Calu3 (cell line): ENCODE results near the gene PEAK3. TPM values are rescaled to one million over a fixed set of nuclear protein-coding genes. Genes with fewer than 3 reads are reported as not detected.

ENCODE experiments used
- BruUV-seq: library from RNA; stranded (reverse); fragments of 400-500 nt; replicated peaks from 2 replicates; lab custom pipeline; 2021; lab: Mats Ljungman, UMichigan
- CTCF ChIA-PET: fragments of 300-600 bp; sonication (Branson Sonifier 250); formaldehyde crosslinking; loops from one replicate; lab custom pipeline; 2022; ENCODE audit warnings: antibody characterized with exemption; lab: Charles Lee
- DNase-seq: peaks from one replicate; pipeline ENCODE4 v3.0.0; 2022
- H3K27ac Mint-ChIP-seq: one replicate; pipeline ENCODE4 v1.8.0; 2022; ENCODE audit warnings: mixed read lengths; ENCODE audit not compliant: unreplicated experiment
- H3K27me3 Mint-ChIP-seq: one replicate; pipeline ENCODE4 v1.8.0; 2022; ENCODE audit warnings: mixed read lengths; ENCODE audit not compliant: unreplicated experiment
- H3K36me3 Mint-ChIP-seq: one replicate; pipeline ENCODE4 v1.8.0; 2022; ENCODE audit warnings: mild to moderate bottlenecking, moderate library complexity, mixed read lengths; ENCODE audit not compliant: insufficient read depth, unreplicated experiment
- H3K4me1 Mint-ChIP-seq: one replicate; pipeline ENCODE4 v1.8.0; 2022; ENCODE audit warnings: mild to moderate bottlenecking, low read depth, mixed read lengths; ENCODE audit not compliant: unreplicated experiment
- H3K4me3 Mint-ChIP-seq: one replicate; pipeline ENCODE4 v1.8.0; 2022; ENCODE audit warnings: mild to moderate bottlenecking, low read depth, moderate library complexity, mixed read lengths; ENCODE audit not compliant: unreplicated experiment
- H3K9me3 Mint-ChIP-seq: one replicate; pipeline ENCODE4 v1.8.0; 2022; ENCODE audit warnings: low read depth, mixed read lengths; ENCODE audit not compliant: unreplicated experiment
- intact Hi-C: fragments of 100-400 bp; cut with micrococcal nuclease; formaldehyde crosslinking; loops from one replicate; pipeline ENCODE4 v1.10.0; 2022; ENCODE audit not compliant: unreplicated experiment
- total RNA-seq: library from RNA; stranded (reverse); gene quantifications from 2 replicates; pipeline ENCODE4 v1.2.3, GENCODE V29; 2022
- TF ChIP-seq, protein P1 (sequence below): fragments of 200-600 bp; IDR thresholded peaks from one replicate; pipeline ENCODE4 v1.8.0; 2022; ENCODE audit warnings: antibody characterized with exemption; ENCODE audit not compliant: unreplicated experiment

The PEAK3 gene
- total RNA-seq, 1 experiment from 2014 or later, result not detected

DNA sequence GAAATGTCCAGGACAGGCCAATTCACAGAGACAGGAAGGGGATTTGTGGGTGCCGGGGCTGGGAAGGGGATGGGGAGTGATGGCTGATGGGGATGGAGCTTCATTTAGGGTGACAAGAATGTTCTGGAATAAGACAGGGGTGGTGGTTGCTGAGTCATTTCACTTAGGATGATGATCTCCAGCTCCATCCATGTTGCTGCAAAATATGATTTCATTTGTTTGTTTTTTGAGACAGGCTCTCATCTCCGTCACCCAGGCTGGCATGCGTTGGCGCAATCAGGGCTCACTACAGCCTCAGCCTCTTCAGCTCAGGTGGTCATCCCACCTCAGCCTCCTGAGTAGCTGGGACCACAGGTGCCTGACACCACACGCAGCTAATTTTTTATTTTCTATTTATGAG, 22.6 kb downstream of the PEAK3 start:
- intact Hi-C loops, result no loop called here
- Mint-ChIP-seq H3K27me3 (no peaks in the 10 kb centered on the region), H3K36me3 (no peaks in the 10 kb centered on the region), H3K4me3 (no peak overlapping the region), H3K27ac (no peak overlapping the region), H3K4me1 (no peaks in the 10 kb centered on the region), H3K9me3 (no peaks in the 10 kb centered on the region)
- BruUV-seq, result no TSS peak
- DNase-seq, result no peak
- CTCF ChIA-PET, result no interaction called here
- TF ChIP-seq, protein P1, sequence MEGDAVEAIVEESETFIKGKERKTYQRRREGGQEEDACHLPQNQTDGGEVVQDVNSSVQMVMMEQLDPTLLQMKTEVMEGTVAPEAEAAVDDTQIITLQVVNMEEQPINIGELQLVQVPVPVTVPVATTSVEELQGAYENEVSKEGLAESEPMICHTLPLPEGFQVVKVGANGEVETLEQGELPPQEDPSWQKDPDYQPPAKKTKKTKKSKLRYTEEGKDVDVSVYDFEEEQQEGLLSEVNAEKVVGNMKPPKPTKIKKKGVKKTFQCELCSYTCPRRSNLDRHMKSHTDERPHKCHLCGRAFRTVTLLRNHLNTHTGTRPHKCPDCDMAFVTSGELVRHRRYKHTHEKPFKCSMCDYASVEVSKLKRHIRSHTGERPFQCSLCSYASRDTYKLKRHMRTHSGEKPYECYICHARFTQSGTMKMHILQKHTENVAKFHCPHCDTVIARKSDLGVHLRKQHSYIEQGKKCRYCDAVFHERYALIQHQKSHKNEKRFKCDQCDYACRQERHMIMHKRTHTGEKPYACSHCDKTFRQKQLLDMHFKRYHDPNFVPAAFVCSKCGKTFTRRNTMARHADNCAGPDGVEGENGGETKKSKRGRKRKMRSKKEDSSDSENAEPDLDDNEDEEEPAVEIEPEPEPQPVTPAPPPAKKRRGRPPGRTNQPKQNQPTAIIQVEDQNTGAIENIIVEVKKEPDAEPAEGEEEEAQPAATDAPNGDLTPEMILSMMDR, result no peak

DNA sequence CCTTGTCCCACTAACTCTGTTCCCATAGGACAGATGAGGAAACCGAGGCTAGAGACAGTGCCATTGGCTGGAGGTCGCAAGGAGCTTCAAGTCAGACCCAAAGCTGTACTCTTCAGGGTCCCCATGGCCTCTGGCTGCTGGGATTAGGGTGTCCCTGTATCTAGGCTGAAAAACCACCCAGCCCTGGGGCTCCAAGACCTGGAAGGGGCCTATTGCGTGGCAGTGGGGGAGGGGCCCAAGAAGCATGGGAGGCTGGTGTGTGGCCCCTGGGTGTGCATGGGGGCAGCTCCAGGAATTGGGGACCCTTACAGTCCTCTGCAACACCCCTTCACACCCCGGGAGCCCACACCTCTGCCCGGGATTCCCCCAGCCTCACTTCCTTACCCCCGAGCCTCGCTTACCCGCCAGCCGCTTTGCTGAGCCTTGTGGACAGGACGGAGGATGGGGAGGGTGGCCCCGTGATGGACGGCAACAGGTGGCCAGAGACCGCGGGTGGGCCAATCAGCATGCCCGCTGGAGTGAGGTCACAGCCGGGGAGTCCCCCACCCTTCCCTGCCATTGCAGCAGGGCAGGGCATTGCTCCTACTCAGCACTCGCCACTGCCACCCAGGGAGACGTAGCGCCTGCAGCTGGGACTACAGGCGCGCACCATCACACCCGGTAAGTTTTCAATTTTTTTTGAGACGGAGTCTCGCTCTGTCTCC, 25.8 kb downstream of the PEAK3 start, which contains the start of gene JSRP1:
TSS of gene JSRP1 (minus strand) at position 436 of the 704 bp plus-strand sequence. CDS start 1,103 bp downstream, outside the sequence.
- Mint-ChIP-seq H3K27me3 (no peaks in the 10 kb centered on the region), H3K27ac (no peak within 1 kb of the TSS), H3K9me3 (no peaks in the 10 kb centered on the region), H3K4me1 (no peaks in the 10 kb centered on the region), H3K4me3 (no peak within 1 kb of the TSS), H3K36me3 (peaks cover 6% of the 10 kb centered on the region)
- BruUV-seq, result no TSS peak
- CTCF ChIA-PET, result no interaction called here
- TF ChIP-seq, protein P1, result no peak
- no peak for DNase-seq
- intact Hi-C loops, result no loop called here

DNA sequence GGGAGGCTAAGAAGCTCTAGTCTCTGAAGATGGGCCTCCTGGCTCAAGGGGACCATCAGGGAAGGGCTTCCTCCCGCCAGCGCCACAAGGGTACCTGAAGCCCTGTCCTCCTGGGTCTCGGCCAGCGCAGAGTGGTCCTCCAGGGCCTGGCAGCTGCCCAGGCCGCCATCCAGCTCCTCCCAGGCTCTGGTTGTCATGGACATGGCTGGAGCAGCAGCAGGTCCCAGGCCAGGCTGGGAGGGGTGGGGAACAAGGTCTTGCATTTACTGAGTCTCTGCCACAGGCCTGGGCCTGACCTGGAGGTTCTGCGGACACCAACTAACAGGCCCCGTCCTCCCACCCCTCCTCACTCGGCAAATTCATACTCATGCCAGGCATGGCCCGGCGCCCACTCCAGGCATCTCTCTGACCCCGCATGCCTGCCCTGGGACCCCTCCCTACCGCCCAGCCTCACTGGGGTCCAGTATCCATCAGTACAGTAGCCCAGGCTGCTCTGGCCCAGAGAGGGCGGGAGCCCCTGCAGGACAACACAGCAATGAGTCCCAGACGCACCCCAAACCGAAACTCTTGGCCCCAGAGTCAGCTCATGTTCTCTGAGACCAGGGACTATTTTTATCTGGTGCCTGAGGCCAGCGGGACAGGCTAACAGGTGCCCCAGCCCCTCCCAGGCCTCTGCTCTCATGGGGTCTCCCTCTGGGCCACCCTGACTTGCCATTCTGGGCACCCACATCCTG, 26.7 kb downstream of the PEAK3 start:
- Mint-ChIP-seq H3K4me1 (no peaks in the 10 kb centered on the region), H3K36me3 (peaks cover 9% of the 10 kb centered on the region), H3K9me3 (no peaks in the 10 kb centered on the region), H3K27ac (no peak overlapping the region), H3K4me3 (no peak overlapping the region), H3K27me3 (no peaks in the 10 kb centered on the region)
- intact Hi-C loops, result no loop called here
- no peak for DNase-seq
- CTCF ChIA-PET, result no interaction called here
- TF ChIP-seq, protein P1, result no peak
- BruUV-seq, result no TSS peak

DNA sequence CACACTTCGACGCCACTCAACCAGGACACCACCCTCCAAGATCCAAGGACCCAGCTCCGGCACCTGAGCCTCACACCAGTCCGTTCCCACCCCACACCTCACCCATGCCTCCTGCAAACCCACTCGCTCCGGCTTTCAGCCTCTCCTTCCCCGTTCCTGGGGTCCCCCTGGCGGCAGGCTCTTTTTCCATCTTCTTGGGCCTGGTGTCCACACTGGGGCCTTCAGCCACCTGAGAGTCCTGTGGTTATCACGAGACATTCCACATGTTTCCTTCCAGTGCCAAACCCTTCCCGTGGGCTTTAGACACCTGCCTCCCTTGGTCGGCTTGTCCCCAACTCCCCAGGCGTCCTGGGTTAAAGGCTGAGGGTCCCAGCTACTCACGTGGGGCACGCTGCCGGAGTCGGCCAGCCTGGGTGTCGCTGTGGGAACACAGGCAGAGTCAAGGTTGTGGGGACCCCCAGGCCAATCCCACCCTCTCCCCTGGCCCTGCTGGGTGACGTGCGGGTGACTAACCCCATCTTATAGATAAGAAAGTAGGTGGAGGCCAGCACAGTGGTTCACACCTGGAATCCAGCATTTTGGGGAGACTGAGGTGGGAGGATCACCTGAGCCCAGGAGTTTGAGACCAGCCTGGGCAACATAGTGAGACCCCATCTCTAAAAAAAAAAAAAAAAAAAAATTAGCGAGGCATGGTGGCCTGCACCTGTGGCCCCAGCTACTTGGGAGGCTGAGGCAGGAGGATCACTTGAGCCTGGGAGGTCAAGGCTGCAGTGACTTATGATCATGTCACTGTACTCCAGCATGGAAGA, 27.7 kb downstream of the PEAK3 start:
- CTCF ChIA-PET, result interaction anchor here (0.9 kb wide), 1 partner anchor 15 kb away, joined by 3 read pairs; no protein-coding TSS in a partner anchor
- no peak for DNase-seq
- H3K27me3 Mint-ChIP-seq, result no peaks in the 10 kb centered on the region
- no TSS peak for BruUV-seq
- intact Hi-C loops, result no loop called here
- no peak overlapping the region for H3K4me3 Mint-ChIP-seq
- no peaks in the 10 kb centered on the region for H3K4me1 Mint-ChIP-seq
- TF ChIP-seq, protein P1, result no peak
- no peak overlapping the region for H3K27ac Mint-ChIP-seq
- peaks cover 18% of the 10 kb centered on the region for H3K36me3 Mint-ChIP-seq
- H3K9me3 Mint-ChIP-seq, result no peaks in the 10 kb centered on the region
